Right lobe of liver (tissue), 4 donors: Measurements from ENCODE around the gene LRIG3.

Experiments used
- CTCF ChIP-seq, 4 donors: fragments of 200-600 bp in 3 of 4; fragments of 450-650 bp in 1 of 4; IDR thresholded peaks; one replicate each; pipeline versions ENCODE4 v1.5.1 to v1.8.0; 2016 to 2022; ENCODE audit warnings: antibody characterized with exemption in 4 of 4, mild to moderate bottlenecking in 2 of 4
- POLR2A ChIP-seq: fragments of 450-650 bp; IDR thresholded peaks from one replicate; pipeline ENCODE4 v1.6.1; 2017; ENCODE audit warnings: antibody characterized with exemption, mild to moderate bottlenecking
- donor health status: DM: no; HTN: no; CAD: no.
- donor health status: DM: no; HTN: no; CAD: no.
- donor health status: DM: no; HTN: yes; CAD: no.

GRCh38 chr12:58907391-58907790, 12.9 kb downstream of the LRIG3 start:
- TF ChIP-seq CTCF (IDR thresholded peaks at IDR 0.05) (no peak), POLR2A (no peak)
